Measurements from ENCODE around the gene AGXT. TPM values are rescaled to one million over a fixed set of nuclear protein-coding genes. Genes with fewer than 3 reads are reported as not detected.

The AGXT gene
- total RNA-seq, 2 donors from 2014 or later = not detected

DNA sequence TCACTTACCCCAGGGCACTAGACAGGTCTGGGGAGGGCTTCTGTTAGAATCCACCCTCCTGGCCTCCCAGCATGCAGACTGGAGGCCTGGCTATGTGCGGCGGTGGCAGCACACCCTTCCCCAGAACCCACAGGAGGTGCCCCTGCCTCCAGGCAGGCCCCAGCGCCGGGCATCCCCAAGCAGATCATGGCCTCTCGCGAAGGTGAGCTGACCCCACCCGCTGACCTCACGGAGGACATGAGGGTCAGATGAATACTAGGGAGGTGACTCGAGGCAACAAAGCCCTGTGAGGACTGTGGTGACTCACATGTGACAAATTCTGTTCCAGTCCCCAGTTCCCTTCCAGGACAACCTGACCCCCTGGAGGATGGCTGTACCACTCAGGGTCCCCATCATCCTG lies 25.4 kb downstream of the AGXT start:
- H3K27me3 Mint-ChIP-seq = no peaks in the 10 kb centered on the region
- ATAC-seq (replicated peaks) = no peak
- H3K4me1 Mint-ChIP-seq = no peaks in the 10 kb centered on the region
- H3K4me3 Mint-ChIP-seq = no peak overlapping the region
- H3K27ac Mint-ChIP-seq = no peak overlapping the region
- H3K36me3 Mint-ChIP-seq (ENCODE audit: low read depth) = no peaks in the 10 kb centered on the region
- H3K9me3 Mint-ChIP-seq = no peaks in the 10 kb centered on the region

- H3K4me1 Mint-ChIP-seq = no peaks in the 10 kb centered on the region
These were observed 26.4 kb downstream of the AGXT start for GRCh38 chr2:240894836-240895558.

DNA sequence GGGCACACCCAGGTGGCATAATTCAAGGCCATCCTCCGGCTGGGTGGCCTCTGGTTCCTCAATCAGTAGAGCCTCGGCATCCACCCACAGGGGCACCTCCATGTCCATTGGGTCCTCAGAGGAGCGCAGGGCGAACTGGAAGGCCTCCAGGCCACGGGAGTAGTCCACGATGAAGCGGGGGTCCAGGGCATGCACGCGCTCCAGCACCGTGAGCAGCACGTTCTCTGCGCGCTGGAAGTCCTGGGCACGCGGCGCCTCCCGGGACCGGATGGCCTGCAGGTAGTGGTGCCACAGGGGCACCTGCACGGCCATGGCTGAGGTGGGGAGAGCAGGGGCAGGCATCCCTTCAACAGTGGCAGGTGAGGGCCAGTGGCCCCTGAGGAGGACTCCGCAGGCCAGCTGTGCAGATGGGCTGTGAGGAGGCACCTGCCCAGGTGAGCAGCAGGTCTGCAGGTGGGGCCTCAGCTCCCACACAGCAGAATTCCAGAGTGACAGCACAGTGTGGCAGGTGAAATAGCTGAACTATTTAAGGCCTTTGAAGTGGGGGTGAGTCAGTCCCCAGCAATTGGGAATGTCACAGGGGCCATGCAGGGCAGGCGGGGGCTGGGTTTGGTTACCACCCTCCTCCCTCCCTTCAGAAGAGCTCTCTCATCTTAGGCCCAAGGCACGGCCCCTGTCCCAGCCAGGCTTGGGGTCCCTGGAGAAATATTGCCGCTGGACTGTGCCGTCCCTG lies 27.2 kb downstream of the AGXT start, which contains the start of gene MAB21L4:
MAB21L4 (minus strand) TSS at position 501 of the 733 bp plus-strand sequence; CDS start at position 342, 159 bp downstream.
- ATAC-seq (replicated peaks) = no peak
- H3K27ac Mint-ChIP-seq = no peak within 1 kb of the TSS
- peaks cover 3% of the 10 kb centered on the region for H3K27me3 Mint-ChIP-seq
- no peaks in the 10 kb centered on the region for H3K4me1 Mint-ChIP-seq
- no peak within 1 kb of the TSS for H3K4me3 Mint-ChIP-seq
- no peaks in the 10 kb centered on the region for H3K36me3 Mint-ChIP-seq (ENCODE audit: low read depth)
- H3K9me3 Mint-ChIP-seq = no peaks in the 10 kb centered on the region

More at GRCh38 chr2:240894836-240895558, 26.4 kb downstream of the AGXT start:
- Mint-ChIP-seq H3K27ac (no peak overlapping the region), H3K36me3 (ENCODE audit: low read depth) (no peaks in the 10 kb centered on the region), H3K9me3 (no peaks in the 10 kb centered on the region), H3K4me3 (no peak overlapping the region), H3K27me3 (no peaks in the 10 kb centered on the region)
- ATAC-seq (replicated peaks) = no peak

GRCh38 chr2:240896394-240896793 lies 27.8 kb downstream of the AGXT start:
- no peak overlapping the region for H3K27ac Mint-ChIP-seq
- H3K4me1 Mint-ChIP-seq = no peaks in the 10 kb centered on the region
- H3K4me3 Mint-ChIP-seq = no peak overlapping the region
- peaks cover 5% of the 10 kb centered on the region for H3K27me3 Mint-ChIP-seq
- no peak for ATAC-seq (replicated peaks)
- no peaks in the 10 kb centered on the region for H3K36me3 Mint-ChIP-seq (ENCODE audit: low read depth)
- H3K9me3 Mint-ChIP-seq = no peaks in the 10 kb centered on the region

DNA sequence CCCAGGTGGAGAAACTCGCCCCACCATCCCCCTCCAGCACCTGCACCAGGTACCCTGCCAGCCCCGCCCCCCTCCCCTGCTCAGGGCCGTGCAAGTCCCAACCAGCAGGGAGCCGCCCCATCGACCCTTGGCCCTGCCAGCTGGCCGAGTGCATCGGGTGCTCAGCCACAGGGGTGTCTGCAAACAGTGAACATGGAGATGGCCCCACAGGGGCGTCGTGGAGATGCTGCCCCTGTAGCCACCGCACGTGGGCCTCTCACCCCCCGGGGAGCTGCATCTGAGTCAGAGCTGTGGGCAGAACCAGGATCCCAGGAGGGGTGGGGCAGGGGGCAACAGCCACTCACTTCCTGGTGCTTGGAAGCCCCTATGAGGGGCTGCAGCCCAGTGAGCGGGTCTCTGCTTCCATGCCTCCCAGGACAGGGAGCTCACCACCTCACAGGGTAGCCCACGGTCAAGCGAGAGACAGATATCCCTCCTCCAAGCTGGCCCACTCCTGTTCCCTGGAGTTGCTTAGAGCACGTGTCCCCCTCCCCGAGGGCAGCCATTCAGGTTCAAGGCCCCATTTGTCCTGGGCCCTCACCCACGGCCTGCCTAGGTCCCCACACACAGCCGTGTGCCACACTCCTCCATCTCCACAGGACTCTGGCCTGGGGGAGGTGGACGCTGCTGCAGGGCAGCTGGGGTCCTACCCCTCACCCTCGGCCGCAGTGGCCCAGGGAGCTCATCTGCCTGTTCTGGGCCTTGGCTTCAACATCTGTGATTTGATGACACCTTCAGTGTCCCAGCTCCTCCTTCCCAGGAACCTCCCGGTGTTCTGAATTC lies 28.5 kb downstream of the AGXT start:
- H3K27me3 Mint-ChIP-seq = peaks cover 5% of the 10 kb centered on the region
- no peak for ATAC-seq (replicated peaks)
- no peak overlapping the region for H3K27ac Mint-ChIP-seq
- H3K4me1 Mint-ChIP-seq = no peaks in the 10 kb centered on the region
- no peak overlapping the region for H3K4me3 Mint-ChIP-seq
- no peaks in the 10 kb centered on the region for H3K9me3 Mint-ChIP-seq
- H3K36me3 Mint-ChIP-seq (ENCODE audit: low read depth) = no peaks in the 10 kb centered on the region

DNA sequence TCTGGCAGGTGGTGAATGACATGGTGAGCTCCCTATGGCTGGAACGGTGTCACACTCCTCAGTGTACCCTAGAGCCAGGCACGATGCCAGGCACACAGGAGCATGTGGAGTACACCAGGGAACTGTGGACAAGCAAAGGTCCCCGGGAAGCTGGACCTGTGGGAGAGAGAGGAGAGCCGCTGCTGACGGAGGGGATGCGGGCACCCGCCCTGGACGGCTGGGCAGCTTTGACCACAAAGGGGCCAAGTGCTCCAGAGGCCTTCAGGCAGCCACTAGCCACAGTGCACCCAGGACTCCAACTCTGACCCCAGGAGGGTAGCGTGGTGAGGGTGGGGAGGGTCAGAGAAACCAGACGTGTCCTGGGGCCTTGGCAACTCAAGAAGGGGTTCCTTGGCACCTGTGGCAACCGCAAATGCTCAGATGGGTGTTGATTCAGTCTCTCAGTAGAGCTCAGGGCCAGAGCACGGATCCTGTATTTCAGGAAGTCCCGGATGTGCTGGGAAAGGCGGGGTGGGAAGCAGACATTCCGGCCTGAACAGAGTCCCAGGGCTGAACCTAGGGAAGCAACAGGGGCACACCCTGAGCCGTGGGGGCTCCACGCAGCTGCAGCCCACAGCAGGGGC lies 29.6 kb downstream of the AGXT start:
- no peak for ATAC-seq (replicated peaks)
- Mint-ChIP-seq H3K4me3 (no peak overlapping the region), H3K27ac (no peak overlapping the region), H3K4me1 (no peaks in the 10 kb centered on the region), H3K9me3 (no peaks in the 10 kb centered on the region), H3K36me3 (ENCODE audit: low read depth) (no peaks in the 10 kb centered on the region), H3K27me3 (peaks cover 5% of the 10 kb centered on the region)

DNA sequence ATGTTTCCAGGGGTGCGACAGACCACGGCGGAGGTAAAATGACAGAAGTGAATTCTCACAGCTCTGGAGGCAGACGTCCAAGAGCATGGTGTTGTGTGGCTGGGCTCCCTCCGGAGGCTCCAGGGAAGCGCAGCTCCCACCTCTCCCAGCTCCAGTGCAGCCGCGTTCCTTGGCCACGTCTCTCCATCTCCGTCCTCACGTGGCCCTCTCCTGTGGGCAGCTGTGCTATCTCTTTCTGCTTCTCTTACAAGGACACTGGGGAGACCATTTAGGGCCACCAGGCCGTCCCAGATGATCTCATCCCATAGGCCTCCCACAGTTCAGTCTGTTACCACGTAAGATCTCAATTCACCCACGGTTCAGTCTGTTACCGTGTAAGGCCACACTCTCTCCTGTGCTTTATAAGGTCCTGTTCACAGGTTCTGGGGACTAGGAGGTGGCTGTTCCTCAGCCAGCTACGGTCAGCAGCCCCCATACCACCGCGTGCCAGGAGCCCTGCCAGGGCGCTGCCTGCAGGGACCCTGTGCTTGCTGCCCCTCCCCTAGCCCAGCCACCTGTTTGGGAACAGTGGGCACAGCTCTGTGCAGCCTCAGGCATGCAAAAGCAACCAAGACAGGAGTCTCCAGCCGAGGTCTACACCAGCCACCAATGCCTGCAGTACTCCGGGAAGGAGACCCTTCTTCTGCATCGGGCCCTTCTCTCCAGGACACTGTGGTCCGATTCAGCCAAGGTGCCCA lies 30.3 kb downstream of the AGXT start:
- ATAC-seq (replicated peaks) = no peak
- Mint-ChIP-seq H3K4me3 (no peak overlapping the region), H3K9me3 (no peaks in the 10 kb centered on the region)

DNA sequence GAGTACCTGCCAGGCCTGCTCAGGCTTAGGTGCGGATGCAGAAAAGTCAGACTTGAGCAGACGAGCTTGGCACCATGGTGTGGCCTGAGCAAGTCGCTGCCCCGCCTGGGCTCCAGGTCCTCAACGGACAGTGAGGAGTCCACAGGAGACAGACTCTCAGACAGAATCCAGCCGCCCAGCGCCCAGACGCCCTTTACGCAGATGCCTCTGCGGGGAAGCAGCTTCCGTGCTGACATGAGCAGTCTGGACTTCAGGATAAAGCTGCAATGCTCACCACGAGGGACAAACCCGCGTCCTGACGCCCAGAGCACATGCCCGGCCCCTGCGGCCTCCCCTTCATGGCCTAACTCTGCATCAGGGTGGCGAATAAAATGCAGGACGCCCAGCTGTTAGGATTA lies 30.8 kb downstream of the AGXT start:
- no peaks in the 10 kb centered on the region for H3K4me1 Mint-ChIP-seq
- no peak for ATAC-seq (replicated peaks)
- H3K27ac Mint-ChIP-seq = no peak overlapping the region
- H3K27me3 Mint-ChIP-seq = peaks cover 5% of the 10 kb centered on the region
- H3K4me3 Mint-ChIP-seq = no peak overlapping the region
- H3K9me3 Mint-ChIP-seq = no peaks in the 10 kb centered on the region
- H3K36me3 Mint-ChIP-seq (ENCODE audit: low read depth) = no peaks in the 10 kb centered on the region

More for the DNA sequence above, 30.3 kb downstream of the AGXT start:
- Mint-ChIP-seq H3K4me1 (no peaks in the 10 kb centered on the region), H3K36me3 (ENCODE audit: low read depth) (no peaks in the 10 kb centered on the region), H3K27me3 (peaks cover 5% of the 10 kb centered on the region), H3K27ac (no peak overlapping the region)

GRCh38 chr2:240900141-240900860 lies 31.7 kb downstream of the AGXT start:
- Mint-ChIP-seq H3K9me3 (no peaks in the 10 kb centered on the region), H3K4me3 (no peak overlapping the region), H3K4me1 (no peaks in the 10 kb centered on the region)

GRCh38 chr2:240901986-240902614 lies 33.5 kb downstream of the AGXT start:
- Mint-ChIP-seq H3K4me3 (no peak overlapping the region), H3K27me3 (peaks cover 5% of the 10 kb centered on the region), H3K27ac (no peak overlapping the region), H3K9me3 (no peaks in the 10 kb centered on the region), H3K4me1 (no peaks in the 10 kb centered on the region), H3K36me3 (ENCODE audit: low read depth) (no peaks in the 10 kb centered on the region)
- ATAC-seq (replicated peaks) = no peak

More at GRCh38 chr2:240900141-240900860, 31.7 kb downstream of the AGXT start:
- no peak overlapping the region for H3K27ac Mint-ChIP-seq
- H3K27me3 Mint-ChIP-seq = peaks cover 5% of the 10 kb centered on the region
- ATAC-seq (replicated peaks) = no peak
- H3K36me3 Mint-ChIP-seq (ENCODE audit: low read depth) = no peaks in the 10 kb centered on the region

GRCh38 chr2:240902615-240903041 lies 34.0 kb downstream of the AGXT start:
- no peak for ATAC-seq (replicated peaks)
- Mint-ChIP-seq H3K4me1 (no peaks in the 10 kb centered on the region), H3K27ac (no peak overlapping the region), H3K9me3 (no peaks in the 10 kb centered on the region), H3K36me3 (ENCODE audit: low read depth) (no peaks in the 10 kb centered on the region), H3K27me3 (peaks cover 5% of the 10 kb centered on the region), H3K4me3 (no peak overlapping the region)

DNA sequence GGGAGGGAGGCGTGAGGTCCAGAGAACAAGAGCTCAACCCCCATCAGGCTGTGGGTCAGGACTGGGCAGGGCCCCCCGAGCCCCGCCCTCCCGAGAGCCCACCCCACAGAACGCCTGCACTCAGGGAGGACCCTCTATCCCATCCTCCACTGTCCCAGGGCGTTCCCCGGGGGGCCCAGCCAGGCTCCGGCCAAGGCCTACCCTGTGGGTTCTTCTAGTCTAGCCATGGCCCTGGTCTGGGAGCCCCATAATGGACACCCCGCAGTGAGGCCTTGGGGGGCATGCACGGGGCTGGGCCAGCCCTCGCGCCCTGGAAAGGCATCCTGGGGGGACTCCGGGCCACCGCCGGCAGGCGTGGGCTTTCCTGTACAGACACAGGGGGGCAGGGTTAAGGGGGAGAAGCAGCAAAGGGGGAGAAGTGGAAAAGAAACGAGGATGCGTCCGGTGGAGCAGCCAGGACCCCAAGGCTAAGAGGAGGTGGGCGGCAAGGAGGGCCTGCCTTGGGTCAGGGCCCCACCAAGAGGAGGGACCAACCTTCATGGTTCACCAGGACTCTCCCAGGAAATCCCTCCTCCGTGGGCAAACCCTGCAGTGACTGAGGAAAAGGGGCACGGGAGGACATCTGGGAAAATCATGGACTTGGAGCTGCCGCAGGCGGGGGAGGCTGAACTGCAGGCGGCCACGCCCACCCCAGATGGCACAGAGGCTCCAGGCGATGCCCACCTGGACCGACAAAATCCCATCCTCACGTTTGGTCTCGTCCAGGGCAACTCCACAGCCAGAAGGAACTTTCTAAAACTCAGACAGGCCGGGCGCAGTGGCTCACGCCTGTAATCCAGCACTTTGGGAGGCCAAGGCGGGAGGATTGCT lies 34.8 kb downstream of the AGXT start:
- H3K27ac Mint-ChIP-seq = no peak overlapping the region
- no peaks in the 10 kb centered on the region for H3K4me1 Mint-ChIP-seq
- no peak for ATAC-seq (replicated peaks)
- H3K27me3 Mint-ChIP-seq = peaks cover 5% of the 10 kb centered on the region
- no peaks in the 10 kb centered on the region for H3K36me3 Mint-ChIP-seq (ENCODE audit: low read depth)
- H3K9me3 Mint-ChIP-seq = no peaks in the 10 kb centered on the region
- H3K4me3 Mint-ChIP-seq = no peak overlapping the region

All from activated T-helper 17 cell treated with anti-CD3 and anti-CD28 coated beads, Interleukin-2, amount 50 U/mL, for 72 hours (primary cell).